GM21447 (cell line): ENCODE results near the gene LHFPL2.
A peak's percentile ranks its signal among the peaks of the same experiment; 100 is the strongest.

Experiments
- ATAC-seq: cut with Tn5 transposase; IDR thresholded peaks from one replicate; pipeline ENCODE4 v1.9.1; 2021; ENCODE audit not compliant: unreplicated experiment

LHFPL2 gene

GRCh38 chr5:78570646-78571045, 77.9 kb downstream of the LHFPL2 start:
- no peak for ATAC-seq

DNA sequence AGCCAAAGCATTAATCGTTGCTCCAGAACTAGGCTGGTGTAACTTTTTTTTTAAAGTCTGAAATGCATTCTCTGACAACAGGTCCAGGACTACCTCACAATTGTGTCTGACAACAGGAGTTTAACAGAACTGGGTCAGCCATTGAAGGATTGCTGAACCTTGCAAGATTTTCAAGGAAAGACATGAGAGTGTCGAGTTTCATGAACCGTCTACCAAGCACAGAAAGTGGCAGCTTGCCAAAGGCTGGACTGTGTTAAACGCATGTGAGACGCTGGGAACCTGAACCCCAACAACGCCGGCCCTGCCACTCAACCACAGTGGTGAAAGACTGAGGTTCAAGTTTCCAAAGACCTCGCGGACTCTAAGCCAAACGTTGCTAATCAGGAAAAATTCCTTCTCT, 79.1 kb downstream of the LHFPL2 start:
- no peak for ATAC-seq

DNA sequence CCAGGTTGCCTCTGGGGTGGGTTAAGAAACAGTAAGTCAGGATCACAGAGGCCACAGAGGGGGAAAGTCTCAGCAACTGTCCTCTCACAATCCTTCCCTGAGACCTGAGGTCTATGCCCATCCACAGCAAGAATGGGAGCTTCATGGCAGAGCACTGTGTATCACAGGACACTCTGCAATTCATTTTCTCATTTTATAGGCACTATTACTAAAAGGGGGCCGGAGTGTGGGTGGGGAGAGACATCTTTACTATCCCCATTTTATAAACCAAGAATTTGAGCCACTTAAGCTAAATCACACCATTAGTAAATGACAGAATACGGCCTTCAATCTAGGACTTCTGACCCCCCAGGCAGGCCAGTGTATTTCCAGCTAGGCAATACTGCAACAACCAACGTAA, 79.9 kb downstream of the LHFPL2 start:
- ATAC-seq: no peak

DNA sequence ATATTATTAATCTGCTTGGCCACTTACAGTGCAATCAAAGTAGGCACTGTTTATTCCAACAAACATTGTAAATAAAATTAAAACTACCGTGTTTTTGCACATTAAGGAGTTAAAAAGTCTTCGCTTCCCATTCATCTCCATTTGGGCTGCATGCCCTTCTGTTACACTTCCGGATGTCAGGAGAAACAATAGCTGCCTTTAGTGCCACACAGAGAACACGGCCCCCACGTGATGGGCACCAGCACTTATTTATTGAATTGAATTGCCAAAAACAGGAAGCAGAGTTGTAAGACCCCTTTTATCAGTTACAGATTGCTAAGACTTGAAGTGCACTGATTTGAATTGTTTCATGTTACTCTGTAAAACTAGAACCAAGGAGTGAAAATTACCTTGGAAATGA, 80.4 kb downstream of the LHFPL2 start:
- ATAC-seq: no peak

- no peak for ATAC-seq
These were observed 81.0 kb downstream of the LHFPL2 start for GRCh38 chr5:78567617-78568016.

GRCh38 chr5:78566747-78567425, 81.7 kb downstream of the LHFPL2 start:
- no peak for ATAC-seq

- no peak for ATAC-seq
These were observed 83.2 kb downstream of the LHFPL2 start for GRCh38 chr5:78565395-78565794.

GRCh38 chr5:78563621-78564020, 85.0 kb downstream of the LHFPL2 start:
- ATAC-seq: no peak

DNA sequence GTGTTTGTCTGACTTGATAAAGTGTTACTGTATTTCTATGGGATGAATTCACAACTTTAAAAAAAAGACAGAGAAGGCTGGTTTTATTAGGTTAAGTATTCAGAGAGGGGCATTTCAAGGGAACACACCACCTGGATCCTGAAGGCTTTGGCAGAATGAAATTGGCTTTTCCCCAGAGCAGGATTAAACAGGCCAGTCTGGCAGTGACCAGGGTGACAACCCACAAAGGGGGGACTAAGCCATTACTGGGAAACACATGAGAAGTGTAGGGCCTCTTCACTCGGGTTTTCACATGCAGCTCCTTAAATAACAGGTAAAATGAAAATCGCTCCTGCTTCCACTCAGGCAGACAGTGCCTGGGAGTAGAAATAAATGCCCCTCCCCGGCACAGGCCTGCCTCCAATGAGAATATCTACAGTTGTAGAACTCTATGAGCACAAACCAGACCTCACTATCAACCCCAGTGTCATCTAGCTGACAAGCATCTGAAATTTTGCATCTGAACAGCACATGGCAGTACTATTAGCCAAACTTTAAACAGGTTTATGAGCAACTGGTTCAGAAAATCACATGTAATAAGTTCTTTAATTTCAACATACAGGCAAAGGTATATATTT, 85.8 kb downstream of the LHFPL2 start:
- no peak for ATAC-seq

DNA sequence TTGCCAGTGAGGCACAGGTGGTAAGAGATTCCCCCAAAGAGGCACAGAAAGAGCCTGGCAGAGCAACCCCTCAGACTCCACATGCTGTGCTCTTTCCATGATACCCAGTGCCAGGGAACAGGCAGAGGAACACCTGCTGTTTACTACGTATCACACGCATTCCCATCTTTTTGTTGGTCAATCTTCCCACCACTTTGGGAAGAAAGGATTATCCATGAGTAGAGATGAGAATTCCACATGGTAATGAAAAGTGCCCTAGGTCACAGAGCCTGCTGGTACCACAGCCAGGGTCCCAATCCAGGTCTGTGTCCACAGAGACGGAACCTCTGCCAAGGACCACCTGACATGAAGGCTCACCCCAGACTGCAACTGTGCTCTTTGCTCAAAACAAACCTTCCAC, 86.6 kb downstream of the LHFPL2 start:
- ATAC-seq: no peak

GRCh38 chr5:78561261-78561660, 87.3 kb downstream of the LHFPL2 start:
- no peak for ATAC-seq

DNA sequence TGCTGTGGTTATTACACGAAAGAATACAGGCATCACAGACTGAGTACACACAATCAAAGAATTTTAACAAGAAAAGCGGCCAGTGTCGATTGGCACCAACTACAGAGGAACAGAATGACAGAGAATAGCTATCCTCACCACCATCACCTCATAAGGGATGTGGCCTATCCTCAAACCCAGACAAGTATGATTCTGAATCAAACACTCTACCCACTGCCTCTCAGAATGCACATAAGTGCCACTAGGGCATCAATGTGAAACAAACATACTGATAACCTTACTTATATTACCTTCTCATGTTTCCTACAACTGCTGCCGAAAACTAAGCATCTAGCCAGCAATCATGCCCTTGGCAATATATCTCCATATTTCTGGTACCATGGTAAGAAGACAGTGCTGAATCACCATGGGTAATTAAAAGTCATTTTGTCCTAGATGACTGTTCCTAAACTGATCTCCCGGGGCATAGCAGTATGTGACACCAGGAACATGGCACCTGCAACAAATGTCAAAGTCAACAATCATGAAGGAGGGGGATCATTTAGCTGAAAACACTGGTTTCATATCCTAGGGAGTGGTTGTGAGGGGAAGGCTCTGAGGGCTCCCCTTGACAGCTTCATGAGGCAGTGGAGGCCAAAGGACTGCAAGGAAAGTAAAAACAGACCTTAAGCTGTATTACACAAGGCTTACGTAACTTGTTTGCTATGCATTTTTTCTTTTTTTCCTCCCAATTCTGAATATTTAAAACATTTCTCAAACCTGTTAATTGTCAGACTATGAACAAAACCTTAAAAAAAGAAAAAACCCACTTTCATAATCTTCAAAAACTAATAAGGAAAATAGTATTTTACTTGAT, 88.3 kb downstream of the LHFPL2 start:
- no peak for ATAC-seq

DNA sequence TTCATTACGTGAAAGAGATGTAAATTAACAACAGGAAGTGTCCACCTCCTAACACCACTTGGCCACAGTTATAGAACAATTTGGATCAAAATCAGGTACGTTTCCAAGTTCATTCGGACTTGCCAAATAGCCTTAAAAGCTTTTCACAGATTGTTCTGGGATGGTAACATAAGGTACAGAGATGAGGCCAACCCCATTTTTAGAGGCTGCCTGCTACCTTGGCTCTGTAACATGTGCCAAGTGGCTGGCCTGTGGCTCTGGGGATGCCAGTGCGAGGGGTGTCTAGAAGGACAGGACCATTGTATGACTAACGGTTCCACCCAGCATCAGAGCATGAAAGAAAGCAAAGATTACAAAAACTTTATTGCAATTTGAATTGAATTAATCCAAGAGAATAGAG, 91.0 kb downstream of the LHFPL2 start:
- no peak for ATAC-seq

DNA sequence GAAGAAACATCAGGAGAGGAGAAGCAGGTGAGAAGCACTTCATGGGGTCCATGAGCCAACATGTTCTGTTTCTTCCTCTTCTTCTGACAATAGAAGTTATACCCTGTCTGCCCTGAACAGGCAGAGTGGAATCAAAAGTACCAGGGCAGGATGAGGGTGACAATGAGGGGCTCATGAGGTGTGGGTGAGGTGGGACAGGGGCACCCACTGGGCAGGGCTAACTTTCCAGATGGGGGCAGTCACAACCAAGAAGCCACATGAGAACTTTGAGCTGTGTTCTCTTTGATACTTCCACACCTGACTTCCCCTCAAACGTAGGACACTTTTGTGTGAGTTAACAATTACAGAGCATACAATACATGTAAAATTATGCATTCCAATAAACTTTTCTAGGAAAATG, 92.7 kb downstream of the LHFPL2 start:
- no peak for ATAC-seq

- ATAC-seq: no peak
These were observed 93.9 kb downstream of the LHFPL2 start for GRCh38 chr5:78554670-78555069.

DNA sequence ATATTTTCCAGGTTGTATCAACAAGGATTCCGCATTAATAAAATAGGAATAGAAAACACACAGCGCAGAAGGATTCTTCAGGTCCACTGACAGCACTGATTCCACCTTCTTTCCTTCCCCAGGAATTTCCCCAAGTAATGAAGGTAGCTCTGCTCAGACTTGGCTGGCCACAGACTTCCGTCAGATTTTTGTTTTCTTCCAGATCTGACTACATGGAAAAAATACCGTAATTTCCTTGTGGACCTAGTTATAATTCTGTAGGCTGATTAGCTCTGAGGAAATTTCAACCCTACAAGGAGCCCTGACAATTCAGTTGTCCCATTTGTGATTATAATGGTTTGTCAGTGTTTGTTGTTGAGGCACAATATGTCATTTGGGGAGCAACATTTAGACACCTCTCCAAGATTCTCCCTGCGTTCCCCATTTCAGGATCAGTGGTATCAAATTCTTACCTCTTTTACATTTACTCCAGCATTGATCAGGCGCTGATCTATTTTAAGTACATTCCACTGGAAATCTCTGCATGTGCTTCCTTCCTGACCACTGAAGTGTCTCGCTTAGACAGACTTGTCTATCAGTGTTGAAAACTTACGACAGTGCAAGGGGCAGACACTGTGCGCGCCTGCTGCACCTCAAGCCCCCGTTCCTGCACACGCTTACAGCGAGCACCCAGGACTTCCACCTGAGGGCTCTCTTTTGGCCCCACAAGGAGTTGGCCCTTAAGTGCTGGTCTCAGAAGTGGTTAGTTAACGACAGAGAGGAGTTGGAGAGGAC, 94.8 kb downstream of the LHFPL2 start:
- ATAC-seq: no peak

GRCh38 chr5:78552729-78553342, 95.7 kb downstream of the LHFPL2 start:
- ATAC-seq: no peak

- no peak for ATAC-seq
These were observed 97.7 kb downstream of the LHFPL2 start for GRCh38 chr5:78550891-78551290.

DNA sequence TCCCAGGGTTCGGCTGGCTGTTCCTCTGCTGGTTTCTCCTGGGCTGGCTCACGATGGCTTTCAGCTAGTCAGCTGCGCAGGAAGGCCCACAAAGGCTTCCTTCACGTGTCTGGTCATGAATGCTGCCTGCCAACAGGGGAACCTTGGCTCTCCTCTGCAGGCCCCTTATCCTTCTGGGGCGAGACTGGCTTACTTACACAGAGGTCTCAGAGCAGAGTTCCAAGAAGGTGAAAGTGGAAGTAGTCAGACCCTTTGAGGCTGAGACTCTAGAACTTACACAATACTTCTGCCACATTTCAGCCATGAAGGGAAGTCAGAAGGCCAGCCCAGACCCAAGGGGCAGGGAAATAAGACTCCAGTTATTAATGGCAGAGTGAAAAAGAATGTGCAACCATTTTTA, 99.5 kb downstream of the LHFPL2 start:
- ATAC-seq: peak; percentile 54

DNA sequence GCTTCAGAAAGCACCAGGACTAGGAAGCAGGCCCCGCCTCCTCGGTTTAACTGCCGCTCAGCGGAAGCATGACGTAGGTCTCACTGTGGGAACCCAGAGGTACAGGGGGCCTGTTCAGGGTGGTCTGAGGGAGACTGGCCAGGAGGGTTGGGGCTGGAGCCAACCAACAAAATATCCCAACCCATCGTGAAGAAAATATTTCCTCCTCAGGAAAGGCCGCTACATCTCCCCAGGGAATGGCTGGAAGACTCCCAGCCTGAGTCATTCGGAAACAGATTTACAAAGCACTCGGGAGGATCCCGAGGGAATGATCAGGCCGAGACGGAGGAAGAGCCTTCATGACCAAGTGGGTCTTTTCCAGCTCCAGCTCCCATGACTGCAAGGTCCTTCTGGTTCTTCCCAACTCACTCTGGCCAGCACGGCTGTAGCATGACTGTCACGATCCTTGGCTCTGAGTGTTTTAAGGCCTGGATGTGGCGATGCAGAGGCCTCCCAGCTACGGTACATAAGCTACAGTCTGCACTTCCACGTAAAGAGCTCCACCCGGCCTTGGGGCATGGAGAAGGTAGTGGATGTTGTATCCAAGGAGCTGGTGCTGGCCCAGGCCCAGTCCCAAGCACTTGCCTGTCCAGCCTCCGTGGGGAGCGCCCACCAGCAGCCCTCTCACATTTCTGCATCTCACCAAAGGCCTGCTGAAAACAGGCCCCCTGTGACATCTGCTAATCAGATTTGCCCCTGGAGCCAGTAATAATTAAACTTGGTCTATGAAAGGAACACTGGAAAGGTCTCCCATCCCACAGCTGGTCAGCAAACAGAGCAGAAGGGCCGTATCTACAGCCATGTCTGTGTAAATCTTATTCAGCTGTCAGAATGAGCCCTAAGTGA, 100.6 kb downstream of the LHFPL2 start:
- ATAC-seq: no peak
